Measurements from ENCODE around the gene PHETA2.
"Not testable (repeated sequence)": the region's sequence is repeated elsewhere in the genome, so short reads cannot be mapped to it uniquely, and the experiment has no call there.

The PHETA2 gene

DNA sequence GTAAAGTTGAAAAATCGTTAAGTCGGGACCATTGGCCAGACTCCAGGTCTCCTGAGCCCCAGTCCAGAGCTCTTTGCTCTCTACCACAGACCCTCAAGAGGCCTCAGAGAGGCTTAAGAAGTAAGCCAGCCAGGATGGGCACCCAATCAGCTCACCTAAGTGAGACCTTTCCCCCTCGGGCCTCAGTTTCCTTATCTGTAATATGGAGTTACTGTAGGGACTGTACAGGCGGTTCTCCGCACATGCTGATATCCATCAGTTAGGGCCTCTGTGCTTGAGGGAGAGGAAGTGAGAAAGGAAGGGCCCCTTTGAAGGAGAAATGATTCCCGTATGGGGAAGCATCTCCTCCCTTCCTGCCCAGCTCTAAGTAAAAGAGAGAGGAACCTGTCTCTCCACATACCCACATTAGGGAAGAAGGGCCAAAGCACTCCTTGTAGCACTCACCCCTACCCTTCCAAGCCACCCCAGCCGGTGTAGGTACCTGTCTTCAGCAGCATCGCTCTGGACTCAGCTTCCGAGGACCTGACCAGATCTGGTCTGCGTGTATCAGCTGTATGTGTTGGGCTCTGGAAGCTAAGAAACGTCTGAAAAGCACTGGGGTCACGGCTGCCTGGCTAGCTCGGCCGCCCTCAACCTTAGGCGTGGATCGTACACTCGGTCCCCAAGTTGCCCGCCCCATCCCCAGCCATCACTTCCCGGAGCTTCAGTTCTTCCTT is 4.1 kb upstream of the PHETA2 start:
- TF ChIP-seq, protein P1, sequence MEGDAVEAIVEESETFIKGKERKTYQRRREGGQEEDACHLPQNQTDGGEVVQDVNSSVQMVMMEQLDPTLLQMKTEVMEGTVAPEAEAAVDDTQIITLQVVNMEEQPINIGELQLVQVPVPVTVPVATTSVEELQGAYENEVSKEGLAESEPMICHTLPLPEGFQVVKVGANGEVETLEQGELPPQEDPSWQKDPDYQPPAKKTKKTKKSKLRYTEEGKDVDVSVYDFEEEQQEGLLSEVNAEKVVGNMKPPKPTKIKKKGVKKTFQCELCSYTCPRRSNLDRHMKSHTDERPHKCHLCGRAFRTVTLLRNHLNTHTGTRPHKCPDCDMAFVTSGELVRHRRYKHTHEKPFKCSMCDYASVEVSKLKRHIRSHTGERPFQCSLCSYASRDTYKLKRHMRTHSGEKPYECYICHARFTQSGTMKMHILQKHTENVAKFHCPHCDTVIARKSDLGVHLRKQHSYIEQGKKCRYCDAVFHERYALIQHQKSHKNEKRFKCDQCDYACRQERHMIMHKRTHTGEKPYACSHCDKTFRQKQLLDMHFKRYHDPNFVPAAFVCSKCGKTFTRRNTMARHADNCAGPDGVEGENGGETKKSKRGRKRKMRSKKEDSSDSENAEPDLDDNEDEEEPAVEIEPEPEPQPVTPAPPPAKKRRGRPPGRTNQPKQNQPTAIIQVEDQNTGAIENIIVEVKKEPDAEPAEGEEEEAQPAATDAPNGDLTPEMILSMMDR (IDR thresholded peaks at IDR 0.05; ENCODE audit: low read depth, low read length) = no peak
- no peak for DNase-seq (ENCODE audit: extremely low read depth, low read depth)

DNA sequence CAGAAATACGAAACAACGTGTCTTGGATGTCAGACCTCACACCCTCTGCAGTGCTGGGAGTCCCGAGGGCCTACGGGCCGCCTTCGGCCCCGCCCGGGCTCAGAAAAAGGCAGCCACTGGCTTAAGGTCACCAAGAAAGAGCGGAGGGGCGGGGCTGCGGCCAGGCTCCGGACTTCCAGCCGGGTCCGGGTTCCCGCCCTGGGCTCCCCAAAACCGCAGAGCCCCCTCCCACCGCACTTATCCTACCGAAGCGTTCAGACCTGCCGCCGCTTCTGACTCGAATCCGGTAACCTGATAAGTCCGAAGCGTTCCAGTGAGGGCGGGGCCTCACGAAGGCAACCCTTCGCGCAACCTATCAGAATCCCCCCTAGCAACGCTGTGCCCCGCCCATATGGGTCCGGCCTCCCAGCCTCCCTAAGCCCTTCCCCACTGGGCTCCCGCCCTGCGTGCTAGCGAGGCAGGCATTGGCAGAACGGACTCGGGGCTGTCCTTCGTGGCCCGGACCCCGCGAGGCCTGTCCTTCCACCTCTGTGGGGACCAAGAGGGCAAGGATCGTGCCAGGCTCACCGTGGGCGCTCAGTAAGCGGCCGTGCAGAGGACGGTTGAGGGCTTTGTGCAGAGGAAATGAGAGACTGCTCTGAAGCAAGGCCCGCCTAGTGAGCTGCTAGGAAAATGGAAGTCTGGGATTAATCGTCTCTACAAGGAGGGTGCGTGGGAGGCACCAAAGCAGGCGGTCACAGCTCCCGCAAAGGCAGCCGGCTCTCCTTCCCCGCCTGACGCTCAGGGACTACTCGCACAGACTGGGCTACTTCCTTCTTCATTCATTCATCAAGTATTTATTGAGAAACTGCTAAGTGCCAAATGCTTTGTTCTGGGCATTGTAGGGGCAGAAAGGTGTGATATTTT is 3.3 kb upstream of the PHETA2 start, which contains the start of gene NAGA:
Gene NAGA, minus strand, starts transcription at position 296 of the 906 bp plus-strand sequence. CDS start 515 bp downstream, outside the sequence.
- peak; percentile 88 for DNase-seq (ENCODE audit: extremely low read depth, low read depth)
- TF ChIP-seq, protein P1 (IDR thresholded peaks at IDR 0.05; ENCODE audit: low read depth, low read length) = no peak

DNA sequence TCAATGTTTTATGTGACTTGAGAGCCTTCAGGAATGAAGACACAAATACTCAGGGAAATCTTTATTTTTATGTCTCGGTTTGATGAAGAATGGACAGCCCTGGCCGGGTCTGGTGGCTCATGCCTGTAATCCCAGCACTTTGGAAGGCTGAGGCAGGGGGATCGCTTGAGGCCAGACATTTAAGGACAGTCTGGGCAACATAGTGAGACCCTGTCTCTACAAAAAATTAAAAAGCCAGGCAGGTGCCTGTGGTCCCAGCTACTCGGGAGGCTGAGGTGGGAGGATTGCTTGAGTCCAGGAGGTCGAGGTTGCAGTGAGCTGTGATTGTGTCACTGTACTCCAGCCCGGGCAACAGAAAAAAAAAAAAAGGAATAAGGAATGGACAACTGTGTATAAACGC is 2.5 kb upstream of the PHETA2 start:
- not testable (repeated sequence) for DNase-seq (ENCODE audit: extremely low read depth, low read depth)

DNA sequence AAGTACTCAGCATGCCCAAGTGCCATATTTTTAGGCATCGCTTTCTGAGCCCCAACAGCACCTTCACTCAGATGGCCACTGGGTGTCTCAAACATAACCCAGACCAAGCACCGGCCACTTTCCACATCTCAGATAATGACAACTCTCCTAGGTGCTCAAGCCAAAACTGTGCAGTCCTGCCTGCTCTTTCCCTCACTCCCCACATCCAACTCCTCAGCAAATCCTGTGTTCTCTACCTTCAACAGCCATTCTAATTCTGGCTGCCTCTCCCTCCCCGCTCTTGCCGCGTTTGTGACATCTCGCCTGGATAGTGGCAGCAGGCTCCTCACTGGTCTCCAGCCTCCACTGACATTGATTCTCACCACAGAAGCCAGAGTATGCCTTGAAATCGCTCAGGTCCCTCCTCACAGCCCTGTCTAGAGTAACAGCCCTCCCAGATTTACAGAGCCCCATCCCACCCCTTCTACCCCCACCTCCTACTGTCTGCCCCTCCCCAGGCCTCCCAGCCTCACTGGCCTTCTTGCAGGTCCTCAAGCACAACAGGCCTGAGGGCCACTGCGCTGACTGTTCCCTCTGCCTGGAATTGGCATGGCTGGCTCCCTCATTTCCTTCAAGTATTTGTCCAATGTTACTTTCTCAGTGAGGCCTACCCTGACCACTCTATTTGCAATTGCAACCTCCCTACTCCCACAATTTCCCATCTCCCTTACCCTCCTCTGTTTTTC is 1.3 kb upstream of the PHETA2 start:
- TF ChIP-seq, protein P1 (IDR thresholded peaks at IDR 0.05; ENCODE audit: low read depth, low read length) = no peak
- no peak for DNase-seq (ENCODE audit: extremely low read depth, low read depth)

DNA sequence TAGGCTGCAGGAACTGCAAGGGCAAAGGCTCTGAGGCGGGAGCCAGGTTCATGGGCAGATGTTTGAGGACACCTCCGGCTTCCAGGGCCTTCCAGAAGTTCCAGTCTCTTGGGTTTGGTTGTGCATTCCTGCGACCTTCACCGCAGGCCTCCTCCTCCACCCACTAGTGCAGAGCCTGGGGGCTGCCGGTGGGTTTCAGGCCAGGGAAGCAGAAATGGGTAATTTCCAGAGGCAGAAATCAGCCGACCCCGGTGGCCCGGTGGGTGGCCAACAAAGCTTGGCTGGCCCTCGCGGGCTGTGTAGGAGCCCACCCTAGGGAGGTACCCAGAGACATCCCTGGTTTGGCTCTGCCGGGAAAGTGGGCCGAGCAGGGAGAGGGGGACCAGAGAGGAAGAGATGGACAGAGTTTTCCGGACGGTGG is 417 bp upstream of the PHETA2 start:
- DNase-seq (ENCODE audit: extremely low read depth, low read depth) = no peak
- TF ChIP-seq, protein P1 (IDR thresholded peaks at IDR 0.05; ENCODE audit: low read depth, low read length) = no peak

DNA sequence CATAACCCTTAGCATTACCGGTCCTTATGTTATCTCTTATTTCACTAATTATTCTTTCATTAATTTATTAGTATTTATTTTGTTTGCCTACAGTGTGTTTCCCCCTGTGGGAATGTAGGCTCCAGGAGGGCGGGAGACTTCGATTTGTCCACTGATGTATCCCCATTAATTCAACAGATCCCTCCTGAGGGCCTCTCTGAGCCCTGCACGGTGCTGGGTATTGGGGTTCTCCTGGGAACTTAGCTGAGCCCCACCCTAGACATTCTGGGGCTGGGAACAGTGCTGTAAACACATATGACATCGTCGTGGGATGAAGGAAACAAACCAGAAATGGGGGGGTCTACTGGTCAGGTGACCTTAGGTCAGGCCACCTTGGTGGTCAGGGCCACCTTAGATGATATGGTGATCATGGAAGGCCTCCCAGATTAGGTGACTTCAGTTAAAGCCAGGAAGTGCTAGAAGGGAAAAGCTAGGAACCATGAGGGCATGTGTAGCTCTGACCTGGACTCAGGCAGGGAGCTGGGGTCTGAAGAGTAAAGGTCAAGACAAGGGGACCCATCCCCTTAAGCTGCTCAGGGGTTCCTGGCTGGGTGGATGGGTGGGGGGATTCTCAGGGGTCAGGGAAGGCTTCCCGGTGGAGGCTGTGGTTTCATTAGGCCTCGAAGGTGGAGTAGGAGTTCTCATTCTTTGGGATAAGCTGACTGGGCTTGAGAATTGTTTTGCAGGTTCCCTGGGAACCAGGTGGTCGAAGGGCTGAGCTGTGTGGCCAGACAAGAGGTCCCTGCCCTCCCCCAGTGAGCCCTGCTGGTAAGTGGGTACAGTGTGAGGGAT is 1.0 kb downstream of the PHETA2 start:
- TF ChIP-seq, protein P1 (IDR thresholded peaks at IDR 0.05; ENCODE audit: low read depth, low read length) = no peak
- no peak for DNase-seq (ENCODE audit: extremely low read depth, low read depth)
